KMS-11 (cell line): ENCODE results near the gene RAPGEF2.

ENCODE experiments used
- H2AFZ ChIP-seq: fragments of 200-600 bp; sonication (generic); 2 replicates; pipeline ENCODE4 v1.6.1; 2016; ENCODE audit warnings: antibody characterized with exemption, mixed run types, low read depth
- H3K27ac ChIP-seq: fragments of 200-600 bp; sonication (generic); 2 replicates; pipeline ENCODE4 v1.6.1; 2016; ENCODE audit warnings: mild to moderate bottlenecking, mixed run types
- H3K27me3 ChIP-seq: fragments of 200-600 bp; sonication (generic); 2 replicates; pipeline ENCODE4 v1.6.1; 2017; ENCODE audit warnings: mild to moderate bottlenecking, low read depth, mixed run types, moderate library complexity; ENCODE audit not compliant: insufficient read depth
- H3K36me3 ChIP-seq: fragments of 200-600 bp; sonication (generic); 2 replicates; pipeline ENCODE4 v1.6.1; 2017; ENCODE audit warnings: mild to moderate bottlenecking, mixed run types; ENCODE audit not compliant: insufficient read depth
- H3K4me1 ChIP-seq: fragments of 200-600 bp; sonication (generic); 2 replicates; pipeline ENCODE4 v1.6.1; 2016; ENCODE audit warnings: mild to moderate bottlenecking, low read depth, mixed run types; ENCODE audit not compliant: poor library complexity, severe bottlenecking
- H3K4me2 ChIP-seq: fragments of 200-600 bp; sonication (generic); 2 replicates; pipeline ENCODE4 v1.7.0; 2016; ENCODE audit warnings: mild to moderate bottlenecking, mixed run types
- H3K4me3 ChIP-seq: fragments of 200-600 bp; sonication (generic); IDR thresholded peaks from 2 replicates; pipeline ENCODE4 v1.6.1; 2017; ENCODE audit warnings: low read depth, low read length, mixed read lengths; ENCODE audit not compliant: insufficient read depth
- H3K79me2 ChIP-seq: fragments of 200-600 bp; sonication (generic); 2 replicates; pipeline ENCODE4 v1.6.1; 2016; ENCODE audit warnings: low read depth, mixed run types; ENCODE audit not compliant: insufficient read depth
- H3K9ac ChIP-seq: fragments of 200-600 bp; sonication (generic); 2 replicates; pipeline ENCODE4 v1.6.1; 2016; ENCODE audit warnings: mild to moderate bottlenecking, mixed run types
- H4K20me1 ChIP-seq: fragments of 200-600 bp; sonication (generic); 2 replicates; pipeline ENCODE4 v1.6.1; 2016; ENCODE audit warnings: mild to moderate bottlenecking, mixed run types; ENCODE audit not compliant: insufficient read depth
- CTCF ChIP-seq: fragments of 200-600 bp; sonication (generic); conservative IDR thresholded peaks from 2 replicates; pipeline ENCODE4 v1.6.1; 2017; ENCODE audit warnings: low read depth, mild to moderate bottlenecking, antibody characterized with exemption, low read length, moderate library complexity, mixed read lengths

RAPGEF2 gene

GRCh38 chr4:159238631-159239030 lies 135.8 kb downstream of the RAPGEF2 start:
- Histone ChIP-seq H3K27me3 (no peaks in the 10 kb centered on the region), H3K27ac (no peak overlapping the region), H2AFZ (no peak overlapping the region), H3K4me2 (no peak overlapping the region), H3K4me3 (no peak overlapping the region), H3K9ac (no peak overlapping the region), H3K36me3 (no peaks in the 10 kb centered on the region), H4K20me1 (no peaks in the 10 kb centered on the region), H3K79me2 (no peaks in the 10 kb centered on the region), H3K4me1 (no peaks in the 10 kb centered on the region)
- TF ChIP-seq CTCF: no peak

GRCh38 chr4:159239629-159240028 lies 136.8 kb downstream of the RAPGEF2 start:
- H3K4me1 ChIP-seq: no peaks in the 10 kb centered on the region
- TF ChIP-seq CTCF: no peak
- H3K36me3 ChIP-seq: no peaks in the 10 kb centered on the region
- no peaks in the 10 kb centered on the region for H4K20me1 ChIP-seq
- no peak overlapping the region for H3K4me3 ChIP-seq
- H2AFZ ChIP-seq: no peak overlapping the region
- no peaks in the 10 kb centered on the region for H3K79me2 ChIP-seq
- no peak overlapping the region for H3K4me2 ChIP-seq
- H3K9ac ChIP-seq: no peak overlapping the region
- no peak overlapping the region for H3K27ac ChIP-seq
- no peaks in the 10 kb centered on the region for H3K27me3 ChIP-seq

- no peak overlapping the region for H3K4me2 ChIP-seq
- no peak for TF ChIP-seq CTCF
Measured at GRCh38 chr4:159240046-159240445, 137.2 kb downstream of the RAPGEF2 start.

GRCh38 chr4:159240687-159241086 lies 137.8 kb downstream of the RAPGEF2 start:
- no peak for TF ChIP-seq CTCF
- Histone ChIP-seq H4K20me1 (no peaks in the 10 kb centered on the region), H3K79me2 (no peaks in the 10 kb centered on the region), H3K4me2 (no peak overlapping the region), H3K4me3 (no peak overlapping the region), H3K27ac (no peak overlapping the region), H3K36me3 (no peaks in the 10 kb centered on the region), H3K9ac (no peak overlapping the region), H3K4me1 (no peaks in the 10 kb centered on the region), H2AFZ (no peak overlapping the region), H3K27me3 (no peaks in the 10 kb centered on the region)

More at GRCh38 chr4:159240046-159240445, 137.2 kb downstream of the RAPGEF2 start:
- no peak overlapping the region for H3K27ac ChIP-seq
- no peak overlapping the region for H2AFZ ChIP-seq
- H4K20me1 ChIP-seq: no peaks in the 10 kb centered on the region
- no peaks in the 10 kb centered on the region for H3K36me3 ChIP-seq
- no peak overlapping the region for H3K9ac ChIP-seq
- H3K27me3 ChIP-seq: no peaks in the 10 kb centered on the region
- H3K4me3 ChIP-seq: no peak overlapping the region
- H3K79me2 ChIP-seq: no peaks in the 10 kb centered on the region
- H3K4me1 ChIP-seq: no peaks in the 10 kb centered on the region
